T-helper 2 cell (primary cell): Measurements from ENCODE around the gene HEG1.
A peak's percentile ranks its signal among the peaks of the same experiment; 100 is the strongest.

ENCODE experiments used
- DNase-seq, 5 experiments: peaks; one replicate each; pipeline versions ENCODE4 v3.0.0 to v3.0.0-alpha.2; 2012 to 2022

The HEG1 gene

DNA sequence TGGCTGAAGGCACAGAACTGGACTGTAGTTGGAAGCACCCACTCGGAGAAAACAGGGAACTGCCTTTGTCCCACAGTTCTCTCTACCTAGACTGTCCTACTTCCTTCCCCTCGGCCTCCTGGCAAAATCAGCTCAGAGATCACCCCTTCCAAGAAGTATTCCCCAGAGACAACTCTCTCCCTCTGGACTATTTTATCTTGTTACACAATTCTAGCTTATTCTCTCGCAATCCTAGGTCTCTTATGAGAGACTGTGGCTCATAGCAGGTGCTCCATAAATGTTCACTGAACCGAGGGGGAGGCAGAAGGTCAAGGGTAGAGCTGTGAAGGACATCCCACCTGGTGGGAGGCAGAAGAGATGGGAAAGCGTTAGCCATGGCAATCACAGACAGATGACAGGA is 10.6 kb downstream of the HEG1 start:
- no peak for DNase-seq

DNA sequence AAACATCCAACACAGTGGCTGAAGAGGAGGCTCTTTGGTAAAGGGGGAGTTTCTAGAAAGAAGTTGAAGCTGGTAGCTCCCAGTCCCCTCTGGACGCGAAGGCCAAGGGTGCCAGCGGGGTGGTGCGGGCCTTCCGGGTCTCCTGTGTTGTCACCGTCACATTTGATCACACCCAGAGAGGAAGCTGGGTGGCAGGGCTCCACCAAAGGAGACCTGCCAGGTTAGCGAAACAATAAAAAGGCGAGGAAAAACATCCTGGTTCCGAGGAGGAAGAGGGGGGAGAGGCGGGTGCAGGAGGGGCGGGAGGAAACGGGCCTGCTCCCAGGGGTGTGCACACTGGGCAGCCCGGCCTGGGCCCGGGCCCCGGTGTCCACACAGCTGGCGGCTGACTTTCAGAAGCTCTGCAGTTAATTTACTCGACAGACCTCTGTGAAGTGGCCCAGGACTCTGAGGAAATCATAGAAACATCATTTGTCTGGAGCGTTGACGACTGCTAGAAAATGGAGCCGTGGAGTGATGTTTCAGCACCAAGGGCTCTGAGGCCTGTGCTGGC is 12.1 kb downstream of the HEG1 start:
- no peak for DNase-seq

DNA sequence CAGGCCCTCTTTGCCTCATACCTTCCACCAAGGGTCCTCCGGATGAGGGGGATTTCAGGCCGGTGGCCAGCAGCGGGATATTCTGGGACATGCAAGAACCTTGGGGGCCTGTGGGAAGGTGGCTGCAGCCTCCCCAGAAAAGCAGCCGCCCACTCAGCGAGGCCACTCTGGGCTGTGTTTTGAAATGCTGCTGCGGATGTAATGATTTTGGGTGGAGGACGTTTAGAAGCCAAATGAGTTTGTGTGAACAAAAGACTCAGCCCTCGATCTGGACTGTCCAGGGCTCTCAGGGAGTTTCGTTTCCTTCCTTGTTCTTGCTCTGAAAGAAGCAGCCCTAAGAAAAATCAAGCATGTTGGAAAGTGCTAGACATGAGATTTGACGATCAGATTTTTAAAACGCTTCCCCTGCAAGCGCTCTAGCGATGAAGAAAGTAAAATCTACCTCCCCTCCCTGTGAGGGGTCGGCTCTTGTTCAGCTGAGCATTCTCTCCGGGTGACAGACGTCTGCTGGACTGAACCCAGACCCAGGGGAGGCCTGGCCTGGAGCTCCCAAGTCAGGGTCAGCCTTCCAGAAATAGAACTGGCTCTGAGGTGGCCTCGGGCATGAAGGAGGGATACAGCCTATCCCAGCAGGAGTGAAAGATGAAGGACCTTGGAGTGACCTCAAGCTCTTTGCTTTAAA is 12.9 kb downstream of the HEG1 start:
- no peak for DNase-seq

DNA sequence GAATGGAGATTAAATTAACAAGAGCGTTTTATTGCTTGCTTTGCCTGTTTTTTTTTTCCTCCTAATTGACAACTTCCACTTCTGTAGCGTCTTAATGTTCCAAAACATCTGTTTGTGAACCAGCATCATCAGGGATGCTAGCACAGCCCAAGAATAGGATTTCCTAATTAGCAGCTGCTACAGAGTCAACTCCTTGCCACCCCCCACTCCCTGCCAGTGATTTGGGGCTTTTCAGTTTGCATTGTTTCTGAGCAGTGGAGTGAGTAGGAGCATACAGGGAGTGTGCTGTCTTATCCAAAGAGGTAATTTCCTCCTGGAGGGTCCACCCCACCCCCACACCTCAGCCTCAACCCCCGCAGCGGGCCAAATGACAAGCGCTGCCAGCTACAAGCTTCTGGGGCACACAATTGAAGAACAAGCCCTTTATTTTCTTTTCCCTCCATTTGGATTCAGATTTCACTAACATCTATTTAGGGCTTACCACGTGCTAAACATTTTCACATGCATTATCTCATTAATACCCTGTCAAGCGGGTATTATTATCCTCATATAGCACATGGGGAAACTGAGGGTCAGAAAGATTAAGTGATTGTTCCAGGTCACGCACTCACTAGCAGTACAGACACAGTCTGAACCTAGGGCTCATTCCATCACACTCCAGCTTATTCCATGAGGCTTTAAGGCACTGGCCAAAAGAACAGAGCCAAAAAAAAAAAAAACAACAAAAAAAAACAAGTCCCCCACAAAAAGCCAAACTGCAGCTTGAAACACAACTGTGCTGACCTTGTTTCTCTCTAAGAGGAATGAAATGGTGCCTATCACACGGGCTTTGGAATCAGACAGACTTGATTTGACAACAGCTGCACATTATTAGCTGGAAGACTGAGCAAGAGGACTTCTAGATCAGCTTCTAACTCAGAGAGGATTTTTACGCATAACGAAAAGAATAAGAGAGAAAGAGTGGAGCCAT is 16.4 kb downstream of the HEG1 start:
- no peak for DNase-seq

DNA sequence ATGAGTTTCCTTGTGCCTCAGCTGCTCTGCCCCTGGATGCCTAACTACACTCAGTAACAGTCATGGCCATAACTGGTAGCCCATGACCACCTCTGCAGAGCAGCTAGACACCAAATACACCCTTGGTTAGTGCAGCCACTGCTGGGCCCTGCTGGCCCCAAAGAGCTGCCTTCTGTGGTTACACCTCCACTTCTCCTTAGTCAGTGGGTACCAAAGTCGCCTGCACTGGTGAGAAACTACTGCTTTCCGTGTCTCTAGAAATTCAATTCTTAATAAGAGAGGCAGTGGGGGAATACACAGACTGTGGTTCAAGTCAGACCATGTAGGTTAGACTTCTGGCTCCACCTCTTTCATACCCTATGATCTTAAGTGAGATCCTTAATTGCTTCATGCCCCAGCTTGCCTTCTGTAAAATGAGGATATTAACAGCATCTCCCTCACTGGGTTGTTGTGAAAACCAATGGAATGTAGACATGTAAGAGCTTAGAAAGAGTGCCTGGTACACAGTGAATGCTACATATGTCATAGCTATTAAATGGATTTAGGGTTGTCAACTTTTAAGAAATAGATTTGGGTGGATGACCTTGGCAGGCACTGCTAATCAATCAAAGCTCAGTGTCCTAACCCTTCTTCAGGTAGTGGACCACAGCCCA is 18.2 kb downstream of the HEG1 start:
- no peak for DNase-seq

DNA sequence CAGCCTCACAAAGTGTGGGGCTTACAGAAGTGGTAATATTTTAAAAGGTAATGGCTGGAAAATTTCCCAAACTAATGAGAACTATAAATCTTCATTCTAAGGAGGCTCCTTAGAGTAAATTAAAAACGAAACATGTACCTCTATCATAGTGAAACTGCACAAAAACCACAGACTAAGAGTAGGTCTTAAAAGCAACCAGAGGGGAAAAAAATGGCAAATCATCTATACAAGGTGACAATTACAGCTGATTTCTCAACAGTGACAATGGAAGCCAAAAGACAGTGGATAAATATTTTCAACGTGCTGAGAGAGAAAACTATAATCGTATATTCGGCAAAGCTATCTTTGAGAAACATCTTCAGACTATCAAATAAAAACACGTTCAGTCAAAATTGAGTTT is 20.6 kb downstream of the HEG1 start:
- peak in 1 of 5 experiments; percentile 78 for DNase-seq

DNA sequence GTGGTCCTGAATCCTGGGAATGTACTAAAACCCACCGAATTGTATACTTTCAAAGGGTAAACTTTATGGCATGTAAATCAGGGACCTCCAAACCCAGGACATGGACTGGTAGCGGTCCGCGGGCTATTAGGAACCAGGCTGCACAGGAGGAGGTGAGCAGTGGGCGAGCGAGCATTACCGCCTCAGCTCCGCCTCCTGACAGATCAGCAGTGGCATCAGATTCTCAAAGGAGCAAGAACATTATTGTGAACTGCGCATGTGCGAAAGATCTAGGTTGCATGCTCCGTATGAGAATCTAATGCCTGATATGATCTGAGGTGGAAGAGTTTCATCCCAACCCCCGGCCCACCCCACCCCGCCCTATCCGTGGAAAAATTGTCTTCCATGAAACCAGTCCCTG is 22.2 kb downstream of the HEG1 start:
- no peak for DNase-seq

DNA sequence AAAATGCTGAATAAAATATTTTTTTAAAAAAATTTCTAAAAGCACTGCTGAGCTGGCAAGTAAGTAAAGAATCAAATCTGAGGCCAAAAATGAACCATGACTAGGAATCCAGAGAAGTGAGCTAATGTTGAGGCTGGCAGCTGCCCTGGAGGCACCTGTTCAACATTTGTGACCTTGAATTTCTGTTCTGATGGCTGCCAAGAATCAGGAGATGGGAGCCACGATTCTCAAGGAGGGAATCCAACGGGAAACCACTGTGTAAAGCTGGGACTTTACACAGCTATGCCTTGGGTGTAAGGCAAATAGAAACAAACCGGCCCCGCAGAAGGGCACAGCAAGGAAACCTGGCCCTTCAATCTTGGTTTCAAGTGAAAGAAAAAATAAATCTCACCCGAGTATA is 22.7 kb downstream of the HEG1 start:
- no peak for DNase-seq

DNA sequence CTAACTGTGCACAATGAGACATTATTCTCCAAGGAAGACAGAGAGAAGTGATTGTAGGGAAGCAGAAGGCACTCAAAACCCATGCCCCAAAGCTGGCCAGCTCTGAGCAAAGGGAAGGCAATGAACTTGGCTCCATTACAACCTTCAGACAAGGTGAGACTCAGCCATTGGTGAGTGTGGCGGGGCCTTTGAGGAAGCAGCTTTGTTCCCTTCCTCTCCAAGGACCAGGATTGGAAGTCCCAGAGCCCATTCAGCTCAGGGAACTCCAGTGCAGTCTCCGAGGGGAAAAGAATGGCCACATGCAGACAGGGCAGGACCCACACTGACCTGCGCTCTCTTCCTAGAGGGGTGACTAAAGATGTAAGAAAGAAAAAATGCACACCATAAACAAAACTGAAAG is 23.1 kb downstream of the HEG1 start:
- DNase-seq = no peak

DNA sequence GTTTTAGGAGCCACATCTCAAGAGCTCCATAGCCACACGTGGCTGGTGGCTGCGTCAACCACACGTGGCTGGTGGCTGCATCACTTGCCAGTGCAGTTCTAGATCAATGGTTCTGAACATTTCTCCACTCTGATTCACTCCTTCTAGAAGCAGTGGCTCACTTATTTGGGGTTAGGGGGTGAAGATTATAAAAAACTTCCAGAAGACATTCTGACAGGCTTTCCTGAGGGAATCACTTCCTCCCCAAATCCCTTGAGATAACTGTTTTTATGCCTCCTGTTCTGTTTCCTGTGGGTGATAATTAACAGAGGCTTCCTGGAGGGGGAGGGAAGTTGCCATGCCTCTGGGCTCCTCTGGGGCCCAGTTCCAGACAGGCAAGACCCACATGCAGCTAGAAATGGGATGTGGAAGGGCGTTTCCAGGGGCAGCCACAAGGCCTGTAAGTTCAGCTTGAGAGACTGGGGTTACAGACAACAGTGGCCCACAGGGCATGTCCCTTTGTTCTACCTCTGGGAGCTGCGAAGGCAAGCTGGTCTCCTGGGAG is 23.6 kb downstream of the HEG1 start:
- no peak for DNase-seq

DNA sequence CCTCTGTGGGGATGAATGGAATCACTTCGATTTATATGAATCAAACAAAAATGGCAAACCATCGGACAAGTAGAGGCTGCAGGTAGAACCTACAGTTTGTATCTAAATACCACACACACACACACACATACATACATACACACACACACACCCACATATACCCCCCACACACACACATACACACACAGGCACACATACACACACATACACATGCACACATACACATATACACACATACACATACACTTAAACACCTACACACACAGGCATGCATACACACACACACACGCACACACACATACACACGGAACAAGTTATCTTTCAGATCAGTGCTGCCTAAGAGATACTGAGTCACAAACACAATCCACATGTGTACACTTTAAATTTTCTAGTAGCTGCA is 24.3 kb downstream of the HEG1 start:
- DNase-seq = no peak

DNA sequence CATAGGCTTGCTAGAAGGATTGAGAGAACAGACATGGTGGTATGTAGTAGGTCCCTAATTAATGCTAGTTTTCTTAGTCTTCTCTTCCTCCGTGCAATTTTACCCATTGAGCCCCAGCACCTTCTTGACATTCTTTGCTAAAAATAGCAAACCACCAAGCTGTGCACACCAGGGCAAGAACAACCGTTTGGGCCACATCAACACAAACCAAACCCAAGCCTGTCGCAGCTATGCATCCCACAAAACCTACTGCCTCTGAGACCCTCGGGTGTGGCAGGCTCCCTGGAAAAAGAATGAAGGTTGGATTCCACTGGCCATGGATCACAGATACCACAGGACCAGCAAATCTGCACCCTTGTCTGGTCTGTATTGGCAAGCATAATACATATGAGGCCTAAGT is 27.1 kb downstream of the HEG1 start:
- DNase-seq = no peak

DNA sequence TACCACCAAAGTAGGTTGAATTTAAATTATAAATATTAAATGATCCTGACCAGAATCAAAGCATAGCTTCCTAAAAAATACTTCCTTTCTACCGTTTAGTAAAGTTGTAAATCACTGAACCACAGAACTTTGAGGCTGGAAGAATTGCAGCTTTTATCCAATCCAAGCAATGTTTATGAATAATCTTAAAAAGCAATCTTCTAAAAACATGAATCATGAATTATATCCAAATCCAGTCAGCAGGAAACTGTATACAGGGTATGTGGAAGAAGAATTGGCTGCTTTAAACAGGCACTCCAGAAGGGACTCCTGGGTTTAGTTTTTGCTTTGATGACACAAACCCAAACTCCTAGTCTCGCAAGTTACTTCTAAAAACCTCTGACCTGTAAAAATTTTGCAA is 30.2 kb downstream of the HEG1 start:
- no peak for DNase-seq

DNA sequence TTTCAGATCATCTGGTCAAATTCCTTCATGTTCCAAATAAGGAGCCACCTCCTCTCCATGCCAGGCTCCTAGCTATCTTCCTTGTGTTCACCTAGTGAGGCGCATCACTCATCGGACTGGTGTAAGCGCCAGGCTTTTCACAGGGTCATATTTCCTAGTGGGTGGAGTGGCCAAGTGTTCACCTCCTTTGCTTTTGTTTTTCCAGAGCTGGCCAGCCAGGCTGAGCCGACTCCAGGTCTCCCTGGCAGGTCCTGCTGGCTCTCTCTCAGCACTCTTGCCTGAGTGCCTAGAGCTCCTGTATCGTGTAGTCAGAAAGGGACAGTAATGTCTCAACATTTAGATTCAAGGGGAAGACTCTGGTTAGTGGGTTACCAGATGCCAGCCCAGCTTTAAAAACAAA is 31.0 kb downstream of the HEG1 start:
- DNase-seq = no peak

DNA sequence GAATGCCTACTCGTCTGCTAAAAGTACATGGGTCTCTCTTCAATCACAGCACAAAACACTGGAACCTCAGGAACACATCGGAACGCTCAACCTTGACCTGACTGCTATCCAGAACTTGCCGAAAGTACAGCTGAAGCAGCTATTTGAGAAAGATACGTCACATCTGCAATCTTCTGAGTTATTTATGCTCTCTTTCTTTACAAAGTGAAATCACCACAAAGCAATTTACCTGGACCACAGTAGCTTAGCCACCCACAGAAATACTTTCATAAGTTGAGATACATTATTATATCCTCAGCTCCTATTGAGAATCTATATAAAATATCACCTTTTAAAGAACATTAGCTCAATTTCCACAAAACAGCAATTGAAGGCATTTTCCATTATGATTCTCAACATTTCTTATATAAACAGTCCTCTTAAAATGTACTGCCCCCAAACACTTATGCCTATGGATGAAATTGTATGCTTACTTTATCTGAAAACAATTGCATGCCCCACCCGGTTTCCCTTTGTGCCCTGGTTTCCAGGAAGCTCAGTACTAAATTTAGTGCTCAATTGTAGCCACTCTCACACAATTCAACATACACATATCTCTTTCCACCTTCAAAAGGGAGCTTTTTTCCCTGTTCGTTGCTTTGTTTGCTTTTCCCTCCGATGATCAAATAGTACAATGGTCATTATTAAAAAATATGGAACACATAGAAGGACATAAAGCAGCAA is 31.8 kb downstream of the HEG1 start:
- no peak for DNase-seq

DNA sequence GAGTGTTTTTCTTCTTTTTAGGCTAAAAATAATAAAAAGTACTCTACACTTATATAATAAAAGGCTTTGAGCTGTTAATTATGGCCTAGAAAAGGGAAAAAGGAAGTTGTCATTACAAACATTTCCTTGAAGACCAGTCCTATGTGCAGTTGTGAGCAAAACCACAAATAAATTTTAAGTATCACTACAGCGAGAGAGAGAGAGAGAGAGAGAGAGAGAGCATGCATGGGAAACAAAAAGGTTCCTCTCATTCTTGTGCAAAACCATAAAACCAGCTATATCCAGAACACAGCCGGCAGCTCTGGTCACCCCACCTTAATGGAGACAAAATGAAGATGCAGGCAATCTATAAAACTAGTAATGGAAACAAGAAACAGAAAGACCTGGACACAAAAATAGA is 33.6 kb downstream of the HEG1 start:
- DNase-seq = no peak

DNA sequence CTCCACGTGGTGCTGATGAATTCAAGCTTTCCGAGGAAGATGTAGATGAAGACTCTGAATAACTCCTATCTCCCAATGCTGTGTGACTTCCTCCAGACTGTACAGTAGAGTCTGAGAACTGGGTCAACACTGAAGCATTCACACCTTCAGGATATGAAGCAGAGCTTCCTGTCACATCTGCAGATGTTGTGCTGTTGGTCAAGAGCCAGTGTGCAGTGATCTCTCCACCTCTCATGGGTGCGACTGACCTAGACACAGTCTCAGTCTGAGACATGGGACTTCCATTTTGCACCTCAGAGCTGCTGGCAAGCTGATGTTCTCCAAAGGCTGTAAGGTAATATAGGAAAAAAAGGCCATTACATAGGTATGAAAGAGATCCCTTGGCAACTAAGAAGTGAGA is 36.5 kb downstream of the HEG1 start:
- peak in 1 of 5 experiments; percentile 43 for DNase-seq

DNA sequence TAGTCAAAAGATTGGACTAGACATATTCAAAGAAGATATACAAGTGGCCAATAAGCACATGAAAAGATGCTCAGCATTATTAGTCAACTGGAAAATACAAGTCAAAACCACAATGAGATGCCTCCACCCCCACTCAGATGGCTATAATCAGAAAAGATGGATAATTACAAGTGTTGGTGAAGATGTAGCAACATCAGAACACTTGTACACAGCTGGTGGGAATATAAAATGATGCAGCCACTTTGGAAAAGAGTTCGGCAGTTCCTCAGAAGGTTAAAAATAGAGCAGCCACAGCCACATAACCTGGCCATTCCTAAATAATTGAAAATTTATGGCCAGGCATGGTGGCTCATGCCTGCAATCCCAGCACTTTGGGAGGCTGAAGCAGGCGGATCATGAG is 38.4 kb downstream of the HEG1 start:
- DNase-seq = no peak

DNA sequence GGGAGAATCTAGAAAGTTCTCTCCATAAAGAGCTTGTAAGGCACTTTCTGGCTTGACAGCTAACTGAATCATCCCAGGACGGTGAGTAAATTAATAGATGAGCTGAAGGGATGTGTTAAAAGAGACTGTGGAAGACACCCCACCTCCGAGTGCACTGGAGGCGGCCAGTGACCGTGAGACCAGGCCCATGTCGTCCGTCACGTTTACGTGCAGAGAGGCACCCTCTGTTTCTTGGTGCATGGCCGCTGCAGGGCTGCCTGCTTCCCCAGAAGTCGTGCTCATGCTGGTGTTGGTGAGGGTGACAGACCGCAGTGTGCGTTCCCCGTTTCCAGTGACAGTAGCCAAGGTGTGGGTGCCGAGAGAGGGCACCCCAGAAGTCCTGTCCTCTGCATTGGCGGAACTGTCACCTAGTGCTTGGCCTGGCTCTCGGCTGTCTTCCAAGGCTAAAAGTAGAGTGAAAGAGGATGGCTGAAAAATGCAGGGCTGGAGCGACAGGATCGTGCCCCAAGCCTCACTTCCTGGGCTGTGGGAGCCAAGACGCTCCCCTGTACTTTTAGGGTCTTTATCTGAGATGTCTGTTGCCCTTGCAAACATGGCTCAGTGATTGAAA is 41.1 kb downstream of the HEG1 start:
- DNase-seq = no peak

DNA sequence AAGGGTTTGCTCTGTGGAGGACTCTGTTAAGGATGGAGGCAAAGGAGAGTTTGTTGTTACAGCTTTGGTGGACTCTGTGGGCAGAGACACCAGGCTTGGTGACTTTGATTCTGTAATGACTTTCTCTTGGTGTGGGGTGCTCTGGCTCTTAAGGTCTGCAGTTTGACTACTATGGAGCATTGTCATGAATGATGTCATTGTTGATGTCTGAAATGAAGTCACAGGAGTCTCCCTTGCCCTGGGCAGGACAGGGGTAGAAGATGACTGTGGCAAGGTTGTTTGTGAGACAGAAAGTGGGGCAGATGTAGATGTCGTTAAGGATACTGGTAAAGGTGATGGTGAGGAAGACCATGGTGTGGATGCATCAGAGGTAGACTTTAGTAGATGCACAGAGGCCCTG is 42.7 kb downstream of the HEG1 start:
- no peak for DNase-seq

DNA sequence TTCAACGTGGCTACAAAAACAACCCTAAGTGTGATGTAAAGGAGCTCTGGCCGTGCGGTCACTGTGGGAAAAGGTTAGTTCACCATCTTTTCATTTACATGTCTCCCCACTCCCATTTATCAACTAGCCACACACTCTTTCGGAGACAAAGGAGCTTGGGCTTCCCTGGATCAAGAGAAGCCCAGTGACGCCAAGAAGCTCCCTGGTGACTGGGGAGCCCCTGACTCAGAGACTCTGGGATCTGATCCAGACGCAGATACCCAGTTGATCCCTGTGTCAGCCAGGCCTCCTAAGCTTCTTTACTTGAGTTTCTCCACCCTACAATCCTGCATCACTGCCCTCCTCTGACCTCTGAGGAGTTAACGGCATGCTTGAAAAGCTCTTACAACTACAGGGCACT is 43.9 kb downstream of the HEG1 start:
- no peak for DNase-seq

DNA sequence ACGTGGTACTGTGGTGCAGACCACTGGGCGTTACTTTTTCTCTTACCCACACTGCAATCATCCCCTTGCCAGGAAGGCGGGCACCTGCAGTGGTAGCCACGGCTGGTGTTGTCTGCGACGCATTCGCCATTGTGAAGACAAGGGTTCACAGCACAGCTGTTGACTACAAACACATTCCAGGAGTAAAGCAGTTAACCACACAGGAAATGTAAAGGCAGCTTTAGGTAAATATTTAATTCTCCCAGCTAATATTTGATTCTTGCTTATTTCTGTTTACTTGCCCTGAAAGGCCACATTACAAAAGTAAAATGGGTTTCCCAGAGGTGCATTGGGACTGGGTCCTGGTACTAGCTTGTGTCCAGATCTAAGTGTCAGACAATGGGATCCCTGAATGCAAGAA is 45.4 kb downstream of the HEG1 start:
- DNase-seq = peak in 1 of 5 experiments; percentile 15
